Osteoblast (primary cell): Measurements from ENCODE around the gene RGS1. TPM values are rescaled to one million over a fixed set of nuclear protein-coding genes. Genes with fewer than 3 reads are reported as not detected.

Source experiments
- DNase-seq: peaks from one replicate; pipeline ENCODE4 v3.0.0; 2011; ENCODE audit warnings: low spot score, mixed read lengths; ENCODE audit not compliant: insufficient read length; ENCODE audit errors: missing footprints
- H2AFZ ChIP-seq: 2 replicates; pipeline ENCODE4 v1.6.0; 2011; ENCODE audit warnings: mild to moderate bottlenecking, low read length
- H3K27ac ChIP-seq: 2 replicates; pipeline ENCODE4 v1.5.1; 2011; ENCODE audit warnings: mild to moderate bottlenecking, low read depth, low read length, moderate library complexity
- H3K27me3 ChIP-seq: 2 replicates; pipeline ENCODE4 v1.6.0; 2012; ENCODE audit warnings: mild to moderate bottlenecking, control low read depth, inconsistent platforms, low read length, moderate library complexity; ENCODE audit not compliant: insufficient read depth
- H3K36me3 ChIP-seq: 2 replicates; pipeline ENCODE4 v1.5.1; 2011; ENCODE audit warnings: mild to moderate bottlenecking, low read length, control low read depth, moderate library complexity; ENCODE audit not compliant: insufficient read depth
- H3K4me1 ChIP-seq: 2 replicates; pipeline ENCODE4 v1.5.1; 2011; ENCODE audit warnings: mild to moderate bottlenecking, low read length, control low read depth, moderate library complexity; ENCODE audit not compliant: insufficient read depth
- H3K4me2 ChIP-seq: 2 replicates; pipeline ENCODE4 v1.6.0; 2011; ENCODE audit warnings: mild to moderate bottlenecking, low read length; ENCODE audit not compliant: insufficient read depth
- H3K4me3 ChIP-seq: fragments of 200-600 bp; sonication (generic); 3 replicates; pipeline ENCODE4 v1.5.1; 2012; ENCODE audit warnings: mild to moderate bottlenecking, low read length, inconsistent platforms; ENCODE audit not compliant: insufficient read depth
- H3K79me2 ChIP-seq: 2 replicates; pipeline ENCODE4 v1.6.0; 2012; ENCODE audit warnings: mild to moderate bottlenecking, low read length, control low read depth, inconsistent platforms; ENCODE audit not compliant: insufficient read depth
- H3K9me3 ChIP-seq: 2 replicates; pipeline ENCODE4 v1.5.1; 2011; ENCODE audit warnings: low read depth, low read length, control low read depth
- H4K20me1 ChIP-seq: 2 replicates; pipeline ENCODE4 v1.6.0; 2012; ENCODE audit warnings: mild to moderate bottlenecking, low read length, control low read depth; ENCODE audit not compliant: insufficient read depth
- CTCF ChIP-seq: IDR thresholded peaks from 2 replicates; pipeline ENCODE4 v1.5.1; 2011; ENCODE audit warnings: mild to moderate bottlenecking, low read depth, low read length, moderate library complexity; ENCODE audit errors: extremely low read depth
- total RNA-seq: library from RNA; depleted of rRNA; stranded (reverse); fragments of >200 nt; gene quantifications from 2 replicates; pipeline ENCODE4 v1.2.3, GENCODE V29; 2012

RGS1 gene
- total RNA-seq, 1 donor: not detected

GRCh38 chr1:192602757-192603156 is 27.2 kb downstream of the RGS1 start:
- H3K4me1 ChIP-seq: no peaks in the 10 kb centered on the region
- H3K4me2 ChIP-seq: no peak overlapping the region
- DNase-seq: no peak
- no peak overlapping the region for H3K4me3 ChIP-seq
- no peaks in the 10 kb centered on the region for H3K79me2 ChIP-seq
- H4K20me1 ChIP-seq: no peaks in the 10 kb centered on the region
- no peaks in the 10 kb centered on the region for H3K9me3 ChIP-seq
- H2AFZ ChIP-seq: no peak overlapping the region
- no peaks in the 10 kb centered on the region for H3K36me3 ChIP-seq
- TF ChIP-seq CTCF: no peak
- H3K27ac ChIP-seq: no peak overlapping the region
- H3K27me3 ChIP-seq: no peaks in the 10 kb centered on the region

GRCh38 chr1:192603218-192603787 is 27.7 kb downstream of the RGS1 start:
- TF ChIP-seq CTCF: no peak
- Histone ChIP-seq H3K36me3 (no peaks in the 10 kb centered on the region), H3K4me2 (no peak overlapping the region), H3K9me3 (no peaks in the 10 kb centered on the region), H3K27ac (no peak overlapping the region), H3K79me2 (no peaks in the 10 kb centered on the region), H3K4me3 (no peak overlapping the region), H3K4me1 (no peaks in the 10 kb centered on the region), H2AFZ (peak overlapping the region; percentile 34), H4K20me1 (no peaks in the 10 kb centered on the region), H3K27me3 (no peaks in the 10 kb centered on the region)
- no peak for DNase-seq

DNA sequence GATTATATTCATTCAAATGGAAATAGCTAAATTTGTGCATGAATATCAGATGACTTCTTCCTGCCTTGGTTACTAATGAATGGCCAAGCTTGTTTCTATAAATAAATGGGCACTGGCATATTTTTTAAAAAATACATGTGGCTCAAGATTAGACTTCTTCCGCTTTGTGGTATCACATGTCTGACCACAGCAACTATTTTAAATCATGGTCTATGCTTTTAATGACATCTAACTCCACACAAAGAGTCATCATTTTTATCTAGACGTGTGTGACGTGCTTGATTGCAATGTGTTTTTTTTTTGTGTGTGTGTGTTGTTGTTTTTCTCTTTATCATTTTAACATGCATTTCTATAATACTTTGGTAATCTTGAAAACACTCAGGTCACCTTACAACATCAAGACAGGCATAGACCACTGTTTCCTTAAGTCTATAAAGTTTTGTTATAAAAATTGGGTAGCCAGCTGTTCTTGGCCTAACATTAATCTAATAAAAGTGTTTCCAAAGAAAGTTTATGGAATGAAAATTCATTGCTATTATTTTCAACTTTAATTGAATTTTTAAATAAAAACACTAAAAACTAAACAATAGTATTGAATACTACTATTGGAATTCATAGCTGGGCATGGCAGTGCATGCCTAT is 29.5 kb downstream of the RGS1 start:
- H2AFZ ChIP-seq: no peak overlapping the region
- H4K20me1 ChIP-seq: no peaks in the 10 kb centered on the region
- peak; percentile 41 for DNase-seq
- H3K4me3 ChIP-seq: no peak overlapping the region
- H3K36me3 ChIP-seq: no peaks in the 10 kb centered on the region
- no peaks in the 10 kb centered on the region for H3K79me2 ChIP-seq
- no peak for TF ChIP-seq CTCF
- H3K27me3 ChIP-seq: no peaks in the 10 kb centered on the region
- H3K4me2 ChIP-seq: no peak overlapping the region
- no peaks in the 10 kb centered on the region for H3K9me3 ChIP-seq
- peak overlapping the region; percentile 4 for H3K27ac ChIP-seq
- H3K4me1 ChIP-seq: no peaks in the 10 kb centered on the region

DNA sequence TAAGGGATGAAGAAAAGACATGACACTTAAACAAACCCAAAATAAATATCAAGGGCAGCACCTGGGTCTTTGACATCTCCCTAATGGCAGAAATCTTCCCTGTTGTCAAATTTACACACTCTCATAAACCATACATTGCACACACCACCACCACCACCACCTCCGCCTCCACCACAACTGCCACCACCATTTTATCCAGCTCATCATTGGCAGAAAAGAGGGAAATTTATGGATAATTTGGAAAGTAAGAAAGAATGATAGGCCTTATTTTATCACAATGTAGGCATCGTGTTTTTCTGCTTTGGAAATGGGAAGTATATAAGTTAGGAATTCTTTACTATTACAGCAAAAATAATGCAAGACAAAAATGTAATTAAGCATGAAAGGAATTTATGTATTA is 33.1 kb downstream of the RGS1 start:
- no peaks in the 10 kb centered on the region for H3K36me3 ChIP-seq
- H3K4me3 ChIP-seq: no peak overlapping the region
- TF ChIP-seq CTCF: no peak
- H2AFZ ChIP-seq: peak overlapping the region; percentile 18
- no peaks in the 10 kb centered on the region for H3K4me1 ChIP-seq
- H3K27ac ChIP-seq: no peak overlapping the region
- H3K9me3 ChIP-seq: no peaks in the 10 kb centered on the region
- peak overlapping the region; percentile 36 for H3K4me2 ChIP-seq
- no peaks in the 10 kb centered on the region for H3K79me2 ChIP-seq
- DNase-seq: no peak
- no peaks in the 10 kb centered on the region for H4K20me1 ChIP-seq
- H3K27me3 ChIP-seq: no peaks in the 10 kb centered on the region
